IMR-90 (cell line): ENCODE measurements around the gene SDCCAG8. TPM values are rescaled to one million over a fixed set of nuclear protein-coding genes. Genes with fewer than 3 reads are reported as not detected.
A peak's percentile ranks its signal among the peaks of the same experiment; 100 is the strongest.

Source experiments
- ATAC-seq: fragments of 200-7000 bp; cut with Tn5 transposase; 2 replicates; pipeline ENCODE4 v1.9.1; 2020; ENCODE audit warnings: low read depth, mild to moderate bottlenecking, moderate library complexity
- BruUV-seq: library from RNA; stranded (reverse); fragments of 400-500 nt; replicated peaks from 2 replicates; lab custom pipeline; 2021; lab: Mats Ljungman, UMichigan
- CTCF ChIA-PET: fragments of 300-600 bp; formaldehyde crosslinking; extraction: SDS; loops from one replicate; lab custom pipeline; 2021; ENCODE audit warnings: antibody characterized with exemption; lab: Yijun Ruan, JAX
- POLR2A ChIA-PET: fragments of 300-600 bp; sonication (Branson Sonifier 250); formaldehyde crosslinking; loops from one replicate; lab custom pipeline; 2022; ENCODE audit warnings: antibody characterized with exemption; ENCODE audit not compliant: unreplicated experiment; lab: Charles Lee
- DNase-seq: peaks from one replicate; pipeline ENCODE4 v3.0.0; 2013
- H2AFZ ChIP-seq: replicated peaks from 2 replicates; pipeline ENCODE3; 2013; ENCODE audit warnings: low read length, mild to moderate bottlenecking; ENCODE audit not compliant: poor library complexity
- H2AK5ac ChIP-seq: 2 replicates; pipeline ENCODE4 v1.6.1; 2013; ENCODE audit warnings: low read depth, low read length, inconsistent platforms
- H2AK9ac ChIP-seq: replicated peaks from 2 replicates; pipeline ENCODE3; 2013; ENCODE audit warnings: mild to moderate bottlenecking, low read depth, low read length, moderate library complexity; ENCODE audit not compliant: poor library complexity
- H2BK120ac ChIP-seq: 2 replicates; pipeline ENCODE4 v1.6.1; 2013; ENCODE audit warnings: low read depth, low read length, inconsistent platforms
- H2BK15ac ChIP-seq: 3 replicates; pipeline ENCODE4 v1.6.1; 2013; ENCODE audit warnings: low read depth, low read length, inconsistent platforms
- H2BK20ac ChIP-seq: 2 replicates; pipeline ENCODE4 v1.6.1; 2013; ENCODE audit warnings: low read depth, mild to moderate bottlenecking, inconsistent platforms, low read length, moderate library complexity
- H2BK5ac ChIP-seq: 2 replicates; pipeline ENCODE4 v1.6.1; 2013; ENCODE audit warnings: mild to moderate bottlenecking, low read depth, low read length, inconsistent platforms; ENCODE audit not compliant: poor library complexity, severe bottlenecking
- H3K14ac ChIP-seq: replicated peaks from 2 replicates; pipeline ENCODE4 v1.6.1; 2013; ENCODE audit warnings: low read depth, low read length, inconsistent platforms
- H3K18ac ChIP-seq: 2 replicates; pipeline ENCODE4 v1.6.1; 2013; ENCODE audit warnings: low read depth, low read length, control low read depth
- H3K23ac ChIP-seq: 2 replicates; pipeline ENCODE4 v1.6.1; 2013; ENCODE audit warnings: low read depth, low read length, inconsistent platforms
- H3K27ac ChIP-seq: 2 replicates; pipeline ENCODE4 v1.5.1; 2013; ENCODE audit warnings: mild to moderate bottlenecking, control low read depth, low read length; ENCODE audit not compliant: insufficient read depth
- H3K27me3 ChIP-seq: 2 replicates; pipeline ENCODE4 v1.6.1; 2013; ENCODE audit warnings: low read length; ENCODE audit not compliant: control insufficient read depth, insufficient read depth
- H3K36me3 ChIP-seq: 2 replicates; pipeline ENCODE4 v1.6.1; 2013; ENCODE audit warnings: low read length, mixed read lengths; ENCODE audit not compliant: control insufficient read depth, insufficient read depth
- H3K4ac ChIP-seq: 2 replicates; pipeline ENCODE4 v1.6.1; 2013; ENCODE audit warnings: low read depth, low read length, inconsistent platforms
- H3K4me1 ChIP-seq: 2 replicates; pipeline ENCODE4 v1.6.1; 2013; ENCODE audit warnings: low read length, mixed read lengths; ENCODE audit not compliant: control insufficient read depth, insufficient read depth
- H3K4me2 ChIP-seq: 2 replicates; pipeline ENCODE4 v1.6.1; 2013; ENCODE audit warnings: low read depth, mild to moderate bottlenecking, control low read depth, low read length, moderate library complexity
- H3K4me3 ChIP-seq: 2 replicates; pipeline ENCODE4 v1.5.1; 2013; ENCODE audit warnings: low read depth, mild to moderate bottlenecking, control low read depth, low read length, moderate library complexity; ENCODE audit not compliant: insufficient read depth
- H3K56ac ChIP-seq: 2 replicates; pipeline ENCODE4 v1.6.1; 2013; ENCODE audit warnings: low read length, inconsistent platforms; ENCODE audit not compliant: insufficient read depth; ENCODE audit errors: extremely low read depth
- H3K79me1 ChIP-seq, 2 experiments: 2 replicates each; pipeline ENCODE4 v1.6.1; 2013; ENCODE audit warnings: low read length in 2 of 2, inconsistent platforms in 1 of 2, low read depth in 1 of 2
- H3K9ac ChIP-seq: 2 replicates; pipeline ENCODE4 v1.6.1; 2013; ENCODE audit warnings: low read depth, low read length, control low read depth
- H3K9me1 ChIP-seq: 2 replicates; pipeline ENCODE4 v1.6.1; 2013; ENCODE audit warnings: low read length, inconsistent platforms; ENCODE audit not compliant: insufficient read depth
- H3K9me3 ChIP-seq: 2 replicates; pipeline ENCODE4 v1.6.1; 2013; ENCODE audit warnings: low read length; ENCODE audit not compliant: control insufficient read depth, insufficient read depth
- H4K20me1 ChIP-seq: 2 replicates; pipeline ENCODE4 v1.6.1; 2013; ENCODE audit warnings: low read length, inconsistent platforms; ENCODE audit not compliant: insufficient read depth
- H4K5ac ChIP-seq: 2 replicates; pipeline ENCODE4 v1.6.1; 2013; ENCODE audit warnings: mild to moderate bottlenecking, low read depth, low read length, control low read depth
- H4K8ac ChIP-seq, 2 experiments: 2 replicates each; pipeline ENCODE4 v1.6.1; 2013; ENCODE audit warnings: low read depth in 2 of 2, low read length in 2 of 2, control low read depth in 1 of 2, inconsistent platforms in 1 of 2
- H4K91ac ChIP-seq: 2 replicates; pipeline ENCODE4 v1.6.1; 2013; ENCODE audit warnings: low read depth, low read length, inconsistent platforms; ENCODE audit not compliant: insufficient read depth
- BHLHE40 ChIP-seq: fragments of 150-350 bp; IDR thresholded peaks from 2 replicates; pipeline ENCODE4 v1.6.1; 2016; ENCODE audit warnings: mild to moderate bottlenecking, low read depth, low read length
- CHD1 ChIP-seq: IDR thresholded peaks from 2 replicates; pipeline ENCODE4 v1.6.1; 2012; ENCODE audit warnings: low read depth, low read length, improper control_type of control experiment
- FOS ChIP-seq: fragments of 150-350 bp; IDR thresholded peaks from 2 replicates; pipeline ENCODE4 v1.6.1; 2016; ENCODE audit warnings: low read depth, low read length
- MAFK ChIP-seq: IDR thresholded peaks from 2 replicates; pipeline ENCODE4 v1.6.1; 2012; ENCODE audit warnings: low read depth, low read length, improper control_type of control experiment
- MAZ ChIP-seq: IDR thresholded peaks from 2 replicates; pipeline ENCODE4 v1.6.1; 2012; ENCODE audit warnings: low read depth, mild to moderate bottlenecking, low read length, improper control_type of control experiment, moderate library complexity, borderline replicate concordance
- MXI1 ChIP-seq: IDR thresholded peaks from 2 replicates; pipeline ENCODE4 v1.6.1; 2012; ENCODE audit warnings: low read depth, mild to moderate bottlenecking, low read length, moderate library complexity, borderline replicate concordance
- NFE2L2 ChIP-seq: fragments of 150-350 bp; IDR thresholded peaks from 2 replicates; pipeline ENCODE4 v1.6.1; 2016; ENCODE audit warnings: low read depth, mild to moderate bottlenecking, low read length
- POLR2A ChIP-seq: IDR thresholded peaks from 2 replicates; pipeline ENCODE4 v1.6.1; 2012; ENCODE audit warnings: mild to moderate bottlenecking, low read depth, low read length
- RAD21 ChIP-seq: IDR thresholded peaks from 2 replicates; pipeline ENCODE4 v1.6.1; 2012; ENCODE audit warnings: low read length, improper control_type of control experiment
- RFX5 ChIP-seq: IDR thresholded peaks from 2 replicates; pipeline ENCODE4 v1.8.0; 2012; ENCODE audit warnings: low read depth, mild to moderate bottlenecking, low read length, moderate library complexity
- SMC3 ChIP-seq: fragments of 150-350 bp; IDR thresholded peaks from 2 replicates; pipeline ENCODE4 v1.6.1; 2016; ENCODE audit warnings: low read depth, mild to moderate bottlenecking, antibody characterized with exemption, low read length, moderate library complexity
- WGBS, 2 experiments: methylation state at CpG; one replicate each; pipeline versions ENCODE4 v1.1.5 to v1.1.7; 2013; ENCODE audit warnings: missing lambda C conversion rate in 2 of 2; ENCODE audit not compliant: insufficient read length in 1 of 2; ENCODE audit errors: extremely low coverage in 2 of 2; 5-methylcytosine and 5-hydroxymethylcytosine counted together
- dilution Hi-C: fragments of 300-500 bp; cut with HindIII; formaldehyde crosslinking; loops from one replicate; pipeline ENCODE4 v1.14.3; 2018; ENCODE audit warnings: low sequenced_read_pairs; ENCODE audit not compliant: unreplicated experiment
- in situ Hi-C: fragments of 300-500 bp; cut with MboI; formaldehyde crosslinking; loops from 3 replicates; pipeline ENCODE4 v1.14.3; 2019; ENCODE audit warnings: low sequenced_read_pairs, inconsistent platforms, mixed read lengths
- intact Hi-C: fragments of 100-400 bp; cut with micrococcal nuclease; formaldehyde crosslinking; loops from 2 replicates; pipeline ENCODE4 v1.10.0; 2022
- polyA plus RNA-seq, 3 experiments: library from polyadenylated mRNA; depleted of rRNA; stranded (reverse); fragments of >200 nt; gene quantifications; 2 replicates each; pipeline ENCODE4 v1.2.3, GENCODE V29; 2012; ENCODE audit warnings: low replicate concordance in 1 of 3
- total RNA-seq: library from RNA; depleted of rRNA; stranded (reverse); fragments of >200 nt; gene quantifications from 2 replicates; pipeline ENCODE4 v1.2.3, GENCODE V29; 2012
- TF ChIP-seq, protein P1 (sequence below): conservative IDR thresholded peaks from 2 replicates; pipeline ENCODE4 v1.5.1; 2012; ENCODE audit warnings: mild to moderate bottlenecking, low read depth, low read length, improper control_type of control experiment
- TF ChIP-seq, protein P2 (sequence below): fragments of 150-350 bp; IDR thresholded peaks from 2 replicates; pipeline ENCODE4 v1.6.1; 2017; ENCODE audit warnings: mild to moderate bottlenecking, antibody characterized with exemption, low read length, low read depth

The SDCCAG8 gene
- total and polyA plus RNA-seq, 2 of the 4 experiments (the other 2 are of a cell fraction) = 25.2 to 46.8 TPM

DNA sequence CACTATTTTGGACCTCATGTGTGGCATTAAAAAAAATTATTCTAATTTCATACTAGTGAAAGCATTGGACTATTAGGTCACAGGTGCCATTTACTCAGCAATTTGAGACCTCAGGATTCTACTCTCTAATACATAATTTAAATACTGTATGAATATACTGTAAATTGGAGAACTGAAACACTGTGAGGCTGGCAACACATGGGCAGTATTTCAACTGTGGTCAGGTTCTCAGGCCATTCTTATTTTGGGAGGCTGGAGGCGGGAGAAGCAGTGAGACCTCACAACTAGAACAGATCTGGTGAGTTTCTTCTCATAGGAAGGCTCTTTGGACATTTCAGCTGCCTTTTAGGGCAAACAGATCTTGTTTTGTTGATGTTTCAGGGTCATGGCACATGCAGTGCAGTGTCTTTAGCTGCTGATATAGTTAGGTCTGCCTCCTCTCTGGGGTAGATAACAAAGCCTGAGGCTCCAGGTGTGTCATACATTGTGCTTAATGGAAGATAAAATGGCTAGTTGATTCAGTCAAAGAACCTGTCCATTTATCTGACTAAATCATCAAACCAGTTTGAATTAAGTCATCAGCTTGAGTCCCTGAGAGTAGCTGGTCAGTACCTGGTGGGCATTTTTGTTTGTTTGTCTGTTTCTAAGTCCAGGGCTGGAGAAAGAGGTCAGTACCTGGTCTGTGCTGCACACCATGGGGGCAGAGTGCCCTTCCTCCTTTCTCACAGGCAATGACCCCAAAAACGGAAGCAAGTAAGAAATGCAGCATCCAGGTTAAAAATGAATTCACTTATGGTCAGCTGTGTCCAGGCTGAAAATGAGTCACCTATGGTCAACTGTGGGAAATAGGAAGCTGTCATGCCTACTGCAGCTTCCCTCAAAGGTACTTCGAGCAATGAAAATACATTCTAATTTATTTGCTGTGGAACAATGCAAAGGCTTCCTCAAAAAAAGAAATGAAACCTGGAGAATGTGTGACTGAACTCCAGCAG is 216.2 kb downstream of the SDCCAG8 start:
- H3K4me1 ChIP-seq = peaks cover 11% of the 10 kb centered on the region
- H3K56ac ChIP-seq = no peak overlapping the region
- peak; percentile 56 for DNase-seq
- no peak overlapping the region for H2AFZ ChIP-seq
- TF ChIP-seq RAD21 = no peak
- TF ChIP-seq CHD1 = no peak
- TF ChIP-seq SMC3 = no peak
- TF ChIP-seq MXI1 = no peak
- TF ChIP-seq BHLHE40 = no peak
- no peak for TF ChIP-seq NFE2L2
- TF ChIP-seq, protein P1, sequence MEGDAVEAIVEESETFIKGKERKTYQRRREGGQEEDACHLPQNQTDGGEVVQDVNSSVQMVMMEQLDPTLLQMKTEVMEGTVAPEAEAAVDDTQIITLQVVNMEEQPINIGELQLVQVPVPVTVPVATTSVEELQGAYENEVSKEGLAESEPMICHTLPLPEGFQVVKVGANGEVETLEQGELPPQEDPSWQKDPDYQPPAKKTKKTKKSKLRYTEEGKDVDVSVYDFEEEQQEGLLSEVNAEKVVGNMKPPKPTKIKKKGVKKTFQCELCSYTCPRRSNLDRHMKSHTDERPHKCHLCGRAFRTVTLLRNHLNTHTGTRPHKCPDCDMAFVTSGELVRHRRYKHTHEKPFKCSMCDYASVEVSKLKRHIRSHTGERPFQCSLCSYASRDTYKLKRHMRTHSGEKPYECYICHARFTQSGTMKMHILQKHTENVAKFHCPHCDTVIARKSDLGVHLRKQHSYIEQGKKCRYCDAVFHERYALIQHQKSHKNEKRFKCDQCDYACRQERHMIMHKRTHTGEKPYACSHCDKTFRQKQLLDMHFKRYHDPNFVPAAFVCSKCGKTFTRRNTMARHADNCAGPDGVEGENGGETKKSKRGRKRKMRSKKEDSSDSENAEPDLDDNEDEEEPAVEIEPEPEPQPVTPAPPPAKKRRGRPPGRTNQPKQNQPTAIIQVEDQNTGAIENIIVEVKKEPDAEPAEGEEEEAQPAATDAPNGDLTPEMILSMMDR = no peak
- no peak for TF ChIP-seq POLR2A
- TF ChIP-seq FOS = no peak
- no peak for TF ChIP-seq MAFK
- TF ChIP-seq RFX5 = no peak
- TF ChIP-seq, protein P2, sequence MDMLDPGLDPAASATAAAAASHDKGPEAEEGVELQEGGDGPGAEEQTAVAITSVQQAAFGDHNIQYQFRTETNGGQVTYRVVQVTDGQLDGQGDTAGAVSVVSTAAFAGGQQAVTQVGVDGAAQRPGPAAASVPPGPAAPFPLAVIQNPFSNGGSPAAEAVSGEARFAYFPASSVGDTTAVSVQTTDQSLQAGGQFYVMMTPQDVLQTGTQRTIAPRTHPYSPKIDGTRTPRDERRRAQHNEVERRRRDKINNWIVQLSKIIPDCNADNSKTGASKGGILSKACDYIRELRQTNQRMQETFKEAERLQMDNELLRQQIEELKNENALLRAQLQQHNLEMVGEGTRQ = no peak
- no peak for TF ChIP-seq MAZ
- no peak overlapping the region for H3K4me2 ChIP-seq
- H3K36me3 ChIP-seq = 0 out of 2 replicates have a peak, but pooled peaks cover 2% of the 10 kb centered on the region
- H3K9me1 ChIP-seq = no peaks in the 10 kb centered on the region; the same call in 1 of the 2 replicates
- CTCF ChIA-PET = interaction anchor here (0.6 kb wide), 1 partner anchor 350 kb away, joined by 3 read pairs; no protein-coding TSS in a partner anchor
- in situ Hi-C loops (no loop called here), intact Hi-C loops (loop anchor here (5.0 to 10.0 kb wide), 2 partner anchors 275 to 573 kb away; no protein-coding TSS in a partner anchor), dilution Hi-C loops (no loop called here)
- H4K8ac ChIP-seq = no peak overlapping the region
- no peak overlapping the region for H4K5ac ChIP-seq
- no peak overlapping the region for H4K91ac ChIP-seq
- H3K79me1 ChIP-seq = peaks cover 0 to 5% of the 10 kb centered on the region in 2 experiments; a peak in 1 of 4 replicates
- no TSS peak for BruUV-seq
- H2BK15ac ChIP-seq = no peak overlapping the region
- no peak overlapping the region for H3K9ac ChIP-seq
- H2BK120ac ChIP-seq = no peak overlapping the region
- no peaks in the 10 kb centered on the region for H3K9me3 ChIP-seq
- no CpG with 5 or more reads among the region's 3 CpGs for WGBS, 2 experiments
- H2BK5ac ChIP-seq = no peak overlapping the region
- H3K14ac ChIP-seq = 0 out of 2 replicates have a peak overlapping the region, but pooled peaks have one; percentile 3
- no peak overlapping the region for H3K23ac ChIP-seq
- H2AK9ac ChIP-seq = no peak overlapping the region
- no peak overlapping the region for H3K18ac ChIP-seq
- no peaks in the 10 kb centered on the region for H4K20me1 ChIP-seq
- no peak for ATAC-seq
- POLR2A ChIA-PET = no interaction called here
- no peak overlapping the region for H3K4me3 ChIP-seq
- H2BK20ac ChIP-seq = no peak overlapping the region
- no peak overlapping the region for H3K27ac ChIP-seq
- H3K4ac ChIP-seq = no peak overlapping the region
- no peaks in the 10 kb centered on the region for H3K27me3 ChIP-seq
- H2AK5ac ChIP-seq = no peak overlapping the region
